DOHH2 (cell line): ENCODE measurements around the gene NAP1L5.

Experiments used
- EZH2phosphoT487 ChIP-seq: fragments of 200-600 bp; sonication (generic); IDR thresholded peaks from 2 replicates; pipeline ENCODE4 v1.6.1; 2017; ENCODE audit warnings: borderline replicate concordance, mild to moderate bottlenecking, antibody characterized with exemption, low read length, moderate library complexity, mixed read lengths
- TF ChIP-seq, protein P1 (sequence below): fragments of 200-600 bp; sonication (generic); IDR thresholded peaks from one replicate; pipeline ENCODE4 v1.5.1; 2014; ENCODE audit warnings: antibody characterized with exemption, mild to moderate bottlenecking, low read depth, low read length; ENCODE audit not compliant: poor library complexity, severe bottlenecking

DNA sequence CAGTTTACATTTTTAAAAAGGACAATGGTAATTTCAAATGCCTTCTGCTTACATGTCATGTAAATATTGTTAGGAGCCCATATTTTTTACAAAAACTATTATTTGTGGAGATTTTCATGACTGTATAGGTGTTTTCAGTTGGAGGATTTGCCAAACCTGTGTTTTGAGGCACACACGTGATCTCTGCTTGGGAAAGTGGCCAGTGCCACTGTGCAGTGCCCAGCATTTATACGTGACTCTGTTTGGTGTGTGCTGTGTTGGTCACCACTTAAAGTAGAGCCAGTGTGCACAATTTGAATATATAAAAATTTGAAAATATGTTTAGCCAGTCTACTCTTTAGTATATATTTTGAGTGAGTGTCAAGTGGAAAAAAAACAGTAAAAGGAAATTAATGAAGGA, 26.8 kb upstream of the NAP1L5 start:
- TF ChIP-seq, protein P1, sequence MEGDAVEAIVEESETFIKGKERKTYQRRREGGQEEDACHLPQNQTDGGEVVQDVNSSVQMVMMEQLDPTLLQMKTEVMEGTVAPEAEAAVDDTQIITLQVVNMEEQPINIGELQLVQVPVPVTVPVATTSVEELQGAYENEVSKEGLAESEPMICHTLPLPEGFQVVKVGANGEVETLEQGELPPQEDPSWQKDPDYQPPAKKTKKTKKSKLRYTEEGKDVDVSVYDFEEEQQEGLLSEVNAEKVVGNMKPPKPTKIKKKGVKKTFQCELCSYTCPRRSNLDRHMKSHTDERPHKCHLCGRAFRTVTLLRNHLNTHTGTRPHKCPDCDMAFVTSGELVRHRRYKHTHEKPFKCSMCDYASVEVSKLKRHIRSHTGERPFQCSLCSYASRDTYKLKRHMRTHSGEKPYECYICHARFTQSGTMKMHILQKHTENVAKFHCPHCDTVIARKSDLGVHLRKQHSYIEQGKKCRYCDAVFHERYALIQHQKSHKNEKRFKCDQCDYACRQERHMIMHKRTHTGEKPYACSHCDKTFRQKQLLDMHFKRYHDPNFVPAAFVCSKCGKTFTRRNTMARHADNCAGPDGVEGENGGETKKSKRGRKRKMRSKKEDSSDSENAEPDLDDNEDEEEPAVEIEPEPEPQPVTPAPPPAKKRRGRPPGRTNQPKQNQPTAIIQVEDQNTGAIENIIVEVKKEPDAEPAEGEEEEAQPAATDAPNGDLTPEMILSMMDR = no peak
- TF ChIP-seq EZH2phosphoT487 = no peak
